MM.1S (cell line): Measurements from ENCODE around the gene SCAPER.

Experiments
- DNase-seq: peaks from one replicate; pipeline ENCODE4 v3.0.0-alpha.2; 2015
- H2AFZ ChIP-seq: fragments of 300-600 bp; sonication (generic); 2 replicates; pipeline ENCODE4 v1.6.0; 2016; ENCODE audit warnings: antibody characterized with exemption, low read length
- H3F3A ChIP-seq: fragments of 300-600 bp; sonication (generic); 2 replicates; pipeline ENCODE4 v1.6.1; 2016; ENCODE audit warnings: mild to moderate bottlenecking, antibody characterized with exemption, low read length, moderate library complexity, mixed read lengths; ENCODE audit not compliant: insufficient read depth
- H3K27ac ChIP-seq: fragments of 300-600 bp; sonication (generic); 2 replicates; pipeline ENCODE4 v1.5.1; 2016; ENCODE audit warnings: mild to moderate bottlenecking, low read length
- H3K27me3 ChIP-seq: fragments of 300-600 bp; sonication (generic); replicated peaks from 2 replicates; pipeline ENCODE4 v1.6.0; 2016; ENCODE audit warnings: low read length; ENCODE audit not compliant: insufficient read depth
- H3K36me3 ChIP-seq: fragments of 300-600 bp; sonication (generic); replicated peaks from 2 replicates; pipeline ENCODE4 v1.6.1; 2016; ENCODE audit warnings: mild to moderate bottlenecking, low read length, mixed read lengths; ENCODE audit not compliant: insufficient read depth
- H3K4me1 ChIP-seq: fragments of 300-600 bp; sonication (generic); 2 replicates; pipeline ENCODE4 v1.6.1; 2016; ENCODE audit warnings: low read length, mixed read lengths
- H3K4me2 ChIP-seq: fragments of 300-600 bp; sonication (generic); 2 replicates; pipeline ENCODE4 v1.6.0; 2016; ENCODE audit warnings: low read depth, low read length
- H3K4me3 ChIP-seq: fragments of 300-600 bp; sonication (generic); 2 replicates; pipeline ENCODE4 v1.5.1; 2016; ENCODE audit warnings: low read length, mixed read lengths
- H3K79me2 ChIP-seq: fragments of 300-600 bp; sonication (generic); 2 replicates; pipeline ENCODE4 v1.6.1; 2016; ENCODE audit warnings: mixed run types, low read length, mixed read lengths
- H3K9ac ChIP-seq: fragments of 300-600 bp; sonication (generic); 2 replicates; pipeline ENCODE4 v1.6.1; 2016; ENCODE audit warnings: low read length, mixed read lengths
- H3K9me2 ChIP-seq: fragments of 300-600 bp; sonication (generic); replicated peaks from 2 replicates; pipeline ENCODE4 v1.6.1; 2016; ENCODE audit warnings: mild to moderate bottlenecking, low read length, mixed read lengths; ENCODE audit not compliant: insufficient read depth
- H3K9me3 ChIP-seq: fragments of 300-600 bp; sonication (generic); replicated peaks from 2 replicates; pipeline ENCODE4 v1.6.1; 2016; ENCODE audit warnings: mild to moderate bottlenecking, low read length, mixed read lengths; ENCODE audit not compliant: insufficient read depth
- H4K20me1 ChIP-seq: fragments of 300-600 bp; sonication (generic); 2 replicates; pipeline ENCODE4 v1.6.1; 2016; ENCODE audit warnings: mild to moderate bottlenecking, low read length, moderate library complexity, mixed read lengths; ENCODE audit not compliant: insufficient read depth
- CTCF ChIP-seq: fragments of 300-600 bp; sonication (generic); IDR thresholded peaks from 2 replicates; pipeline ENCODE4 v1.5.1; 2016; ENCODE audit warnings: antibody characterized with exemption, low read length, mixed read lengths
- EZH2 ChIP-seq: fragments of 300-600 bp; sonication (generic); optimal IDR thresholded peaks from 2 replicates; pipeline ENCODE3; 2017; ENCODE audit warnings: low read depth, mild to moderate bottlenecking, antibody characterized with exemption, low read length, mixed read lengths
- EZH2phosphoT487 ChIP-seq: fragments of 300-600 bp; sonication (generic); IDR thresholded peaks from 2 replicates; pipeline ENCODE4 v1.6.1; 2018; ENCODE audit warnings: antibody characterized with exemption, low read length

Gene SCAPER

GRCh38 chr15:76533060-76533820 is 371.9 kb downstream of the SCAPER start:
- H3K4me1 ChIP-seq, result no peaks in the 10 kb centered on the region
- no peak overlapping the region for H3K9ac ChIP-seq
- no peaks in the 10 kb centered on the region for H3K79me2 ChIP-seq
- TF ChIP-seq EZH2phosphoT487 (no peak), EZH2 (no peak), CTCF (no peak)
- no peaks in the 10 kb centered on the region for H3K9me2 ChIP-seq
- no peak overlapping the region for H3K4me3 ChIP-seq
- H3F3A ChIP-seq, result no peaks in the 10 kb centered on the region
- H3K9me3 ChIP-seq, result no peaks in the 10 kb centered on the region
- DNase-seq, result no peak
- no peak overlapping the region for H3K4me2 ChIP-seq
- no peaks in the 10 kb centered on the region for H4K20me1 ChIP-seq
- no peak overlapping the region for H2AFZ ChIP-seq
- H3K27ac ChIP-seq, result no peak overlapping the region
- H3K36me3 ChIP-seq, result no peaks in the 10 kb centered on the region
- H3K27me3 ChIP-seq, result no peaks in the 10 kb centered on the region

DNA sequence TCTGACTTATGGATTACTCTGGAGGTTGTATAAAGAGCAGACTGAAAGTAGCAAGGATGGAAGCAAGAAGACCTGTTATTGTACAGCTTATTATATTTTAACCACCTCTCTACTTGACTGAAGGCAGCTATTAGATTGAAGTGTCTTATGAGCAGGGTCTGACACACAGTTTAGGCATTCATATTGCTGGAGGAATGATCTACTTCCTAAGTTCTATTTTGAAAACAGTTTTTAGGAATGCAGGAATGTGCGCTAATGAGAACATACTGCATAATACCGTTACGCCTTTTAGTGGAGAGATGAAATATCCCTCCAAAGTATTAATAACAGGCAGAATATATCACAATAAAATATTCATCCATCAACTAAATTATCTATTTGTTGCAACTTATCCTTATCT is 375.2 kb downstream of the SCAPER start:
- no peak overlapping the region for H3K4me3 ChIP-seq
- H3K9me3 ChIP-seq, result no peaks in the 10 kb centered on the region
- TF ChIP-seq EZH2phosphoT487, result no peak
- TF ChIP-seq CTCF, result no peak
- no peak for TF ChIP-seq EZH2
- no peaks in the 10 kb centered on the region for H3K36me3 ChIP-seq
- H3K9me2 ChIP-seq, result no peaks in the 10 kb centered on the region
- H3F3A ChIP-seq, result no peaks in the 10 kb centered on the region
- H3K9ac ChIP-seq, result no peak overlapping the region
- H3K4me1 ChIP-seq, result no peaks in the 10 kb centered on the region
- no peak overlapping the region for H3K4me2 ChIP-seq
- no peaks in the 10 kb centered on the region for H3K27me3 ChIP-seq
- H4K20me1 ChIP-seq, result no peaks in the 10 kb centered on the region
- H3K79me2 ChIP-seq, result no peaks in the 10 kb centered on the region
- H2AFZ ChIP-seq, result no peak overlapping the region
- H3K27ac ChIP-seq, result no peak overlapping the region
- DNase-seq, result no peak

DNA sequence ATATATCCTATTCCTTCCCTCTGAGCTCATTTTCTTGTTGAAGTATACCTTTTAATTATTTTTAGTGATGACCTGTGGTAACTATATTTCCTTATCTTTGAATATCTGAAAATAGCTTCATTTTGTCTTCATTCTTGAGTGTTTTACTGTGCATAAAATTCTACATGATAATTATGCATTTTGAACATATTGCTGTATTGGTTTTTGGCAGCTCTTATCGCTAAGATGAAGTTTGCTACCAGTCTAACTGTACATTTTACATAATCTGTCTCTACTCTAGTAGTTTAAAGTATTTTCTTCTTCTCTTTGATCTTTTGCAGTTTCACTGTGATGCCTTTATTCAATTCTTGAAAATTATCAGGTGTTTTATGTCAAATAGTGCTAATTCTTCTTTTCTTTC is 379.0 kb downstream of the SCAPER start:
- no peak overlapping the region for H2AFZ ChIP-seq
- H3K79me2 ChIP-seq, result no peaks in the 10 kb centered on the region
- no peaks in the 10 kb centered on the region for H3F3A ChIP-seq
- no peak for DNase-seq
- no peaks in the 10 kb centered on the region for H4K20me1 ChIP-seq
- no peak overlapping the region for H3K4me3 ChIP-seq
- no peaks in the 10 kb centered on the region for H3K27me3 ChIP-seq
- no peaks in the 10 kb centered on the region for H3K4me1 ChIP-seq
- no peak overlapping the region for H3K4me2 ChIP-seq
- H3K9me2 ChIP-seq, result no peaks in the 10 kb centered on the region
- TF ChIP-seq EZH2, result no peak
- TF ChIP-seq CTCF, result no peak
- TF ChIP-seq EZH2phosphoT487, result no peak
- H3K27ac ChIP-seq, result no peak overlapping the region
- no peak overlapping the region for H3K9ac ChIP-seq
- no peaks in the 10 kb centered on the region for H3K9me3 ChIP-seq
- no peaks in the 10 kb centered on the region for H3K36me3 ChIP-seq
